Transverse colon (tissue), 4 donors: ENCODE results near the gene C9orf50. TPM values are rescaled to one million over a fixed set of nuclear protein-coding genes. Genes with fewer than 3 reads are reported as not detected.
"Not testable (repeated sequence)": the region's sequence is repeated elsewhere in the genome, so short reads cannot be mapped to it uniquely, and the experiment has no call there.

Experiments
- DNase-seq: peaks from one replicate; pipeline ENCODE4 v3.0.0-alpha.2; 2019
- H3K27ac ChIP-seq, 4 donors: fragments of 200-600 bp; sonication (generic); 2 replicates each; pipeline ENCODE4 v1.5.1; 2016 to 2018; ENCODE audit warnings: inconsistent platforms in 4 of 4
- H3K27me3 ChIP-seq: fragments of 200-600 bp; sonication (generic); 2 replicates; pipeline ENCODE4 v1.5.1; 2017; ENCODE audit warnings: inconsistent platforms
- H3K36me3 ChIP-seq, 4 donors: fragments of 200-600 bp; sonication (generic); 2 replicates each; pipeline ENCODE4 v1.5.1; 2017 to 2019; ENCODE audit warnings: inconsistent platforms in 4 of 4
- H3K4me1 ChIP-seq, 4 donors: fragments of 200-600 bp; sonication (generic); 2 replicates each; pipeline ENCODE4 v1.5.1; 2017 to 2020; ENCODE audit warnings: inconsistent platforms in 4 of 4
- H3K4me3 ChIP-seq, 4 donors: fragments of 200-600 bp; sonication (generic); 1 replicate in 1 of 4; 2 replicates in 3 of 4; pipeline versions ENCODE4 v1.5.1 to v1.6.1; 2017 to 2019; ENCODE audit warnings: inconsistent platforms in 4 of 4
- H3K9me3 ChIP-seq, 2 donors: fragments of 200-600 bp; sonication (generic); 2 replicates each; pipeline ENCODE4 v1.5.1; 2017 to 2019; ENCODE audit warnings: inconsistent platforms in 2 of 2
- CTCF ChIP-seq, 5 experiments: fragments of 200-600 bp in 3 of 5; fragments of 450-650 bp in 2 of 5; sonication (generic) in 3 of 5; IDR thresholded peaks; 1 replicate in 2 of 5; 2 replicates in 3 of 5; pipeline ENCODE4 v1.5.1; 2016 to 2017; ENCODE audit warnings: antibody characterized with exemption in 5 of 5, inconsistent platforms in 3 of 5, mild to moderate bottlenecking in 2 of 5, moderate library complexity in 1 of 5
- EP300 ChIP-seq: sonication (generic); formaldehyde crosslinking; IDR thresholded peaks from one replicate; pipeline ENCODE4 v1.6.1; 2017; ENCODE audit warnings: antibody characterized with exemption, low read depth
- POLR2A ChIP-seq: fragments of 450-650 bp; IDR thresholded peaks from one replicate; pipeline ENCODE4 v1.6.1; 2016; ENCODE audit warnings: antibody characterized with exemption, mild to moderate bottlenecking, moderate library complexity
- POLR2AphosphoS5 ChIP-seq, 3 donors: sonication (generic); formaldehyde crosslinking; IDR thresholded peaks; one replicate each; pipeline ENCODE4 v1.6.1; 2016; ENCODE audit warnings: antibody characterized with exemption in 3 of 3
- WGBS, 2 donors: methylation state at CpG; one replicate each; pipeline ENCODE4 v1.1.5; 2018; ENCODE audit warnings: low coverage in 1 of 2; 5-methylcytosine and 5-hydroxymethylcytosine counted together
- in situ Hi-C, 4 donors: fragments of 200-750 bp; cut with MboI; loops; one replicate each; pipeline versions ENCODE4 v1.15.0 to v1.15.1; 2017; ENCODE audit warnings: low sequenced_read_pairs in 3 of 4, low pct_ligation_motif_present in 1 of 4, low pct_unique_long_range_greater_than_20kb in 1 of 4
- intact Hi-C: fragments of 100-400 bp; cut with DNase I; formaldehyde crosslinking; loops from one replicate; pipeline ENCODE4 v1.15.1; 2023; ENCODE audit warnings: low total_unique reads
- total RNA-seq, 4 donors: library from RNA; depleted of rRNA; stranded (reverse); fragments of >200 nt; gene quantifications; one replicate each; pipeline ENCODE4 v1.1.0, GENCODE V29; 2016

C9orf50 gene
- total RNA-seq, 4 donors from 2014 or later: not detected

GRCh38 chr9:129664746-129665388 is 44.0 kb upstream of the C9orf50 start:
- H3K9me3 ChIP-seq: no peaks in the 10 kb centered on the region
- TF ChIP-seq CTCF (IDR thresholded peaks at IDR 0.05): no peak
- TF ChIP-seq POLR2A: no peak
- TF ChIP-seq EP300: no peak
- TF ChIP-seq POLR2AphosphoS5 (IDR thresholded peaks at IDR 0.05): no peak
- peaks cover 4 to 10% (median 7%) of the 10 kb centered on the region in 4 donors for H3K4me1 ChIP-seq
- 12 to 35% methylated on average over 12 to 36 of the region's 36 CpGs for WGBS, 2 donors
- H3K27ac ChIP-seq: no peak overlapping the region
- in situ Hi-C loops (no loop called here), intact Hi-C loops (no loop called here)
- no peaks in the 10 kb centered on the region for H3K36me3 ChIP-seq
- DNase-seq: no peak
- peaks cover 65% of the 10 kb centered on the region for H3K27me3 ChIP-seq
- peak overlapping the region in 3 of 4 donors; percentile 4 to 47 (median 26) for H3K4me3 ChIP-seq

- H3K4me3 ChIP-seq, H3K36me3 ChIP-seq, intact Hi-C loops, DNase-seq, H3K27ac ChIP-seq, H3K4me1 ChIP-seq, in situ Hi-C loops, H3K9me3 ChIP-seq: not testable (repeated sequence)
- WGBS, 2 donors: 63 to 68% methylated on average over 3 of the region's 3 CpGs
- peaks cover 54% of the 10 kb centered on the region for H3K27me3 ChIP-seq
These were observed 41.3 kb upstream of the C9orf50 start for GRCh38 chr9:129662239-129662638.

DNA sequence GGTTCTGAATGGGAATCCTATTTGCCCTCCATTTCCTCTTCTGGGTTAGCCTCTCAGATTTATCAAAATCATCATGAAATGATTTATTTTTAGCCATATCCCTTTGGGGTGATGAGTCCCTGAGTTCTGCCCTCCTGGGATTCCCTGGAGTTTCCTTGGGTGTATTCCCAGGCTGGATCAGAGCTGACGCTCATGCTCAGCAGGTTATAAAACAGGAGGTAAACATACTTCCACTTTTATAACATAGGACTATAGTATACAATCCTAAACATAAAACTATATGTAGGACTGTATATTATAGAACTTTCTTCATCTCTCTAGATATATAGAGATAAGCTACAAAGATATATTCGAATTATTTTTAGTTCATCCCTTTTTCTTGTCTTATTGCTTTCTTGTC is 40.1 kb upstream of the C9orf50 start:
- in situ Hi-C loops: no loop called here
- intact Hi-C loops: no loop called here
- no peak for DNase-seq

DNA sequence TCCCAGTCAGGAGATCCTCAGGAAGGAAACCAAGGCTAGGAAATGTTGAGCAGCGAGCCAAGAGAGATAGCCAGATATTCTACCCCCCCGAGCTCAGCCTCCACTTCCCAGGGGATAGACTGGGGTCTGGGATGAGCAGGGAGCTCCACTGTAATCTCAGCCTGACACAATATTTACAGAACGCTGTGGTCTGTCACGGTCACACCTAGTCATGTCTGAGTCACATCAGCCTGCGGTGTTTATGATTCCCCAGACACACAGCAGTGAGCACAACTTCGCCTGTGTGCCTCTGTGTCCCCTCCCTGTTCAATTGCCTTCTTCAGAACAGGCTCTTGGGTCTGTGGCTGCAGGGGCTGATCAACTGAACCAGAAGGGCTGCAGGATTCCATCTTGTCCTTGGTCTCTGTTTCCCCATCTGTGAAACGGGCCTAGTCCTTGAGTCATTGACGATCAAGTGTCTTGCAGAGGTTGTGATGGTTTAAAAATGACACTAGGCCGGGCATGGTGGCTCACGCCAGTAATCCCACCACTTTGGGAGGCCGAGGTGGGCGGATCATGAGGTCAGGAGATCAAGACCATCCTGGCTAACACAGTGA is 36.0 kb upstream of the C9orf50 start:
- H3K9me3 ChIP-seq: no peaks in the 10 kb centered on the region
- H3K4me3 ChIP-seq: no peak overlapping the region
- H3K36me3 ChIP-seq: no peaks in the 10 kb centered on the region
- H3K4me1 ChIP-seq: peaks cover 0 to 6% (median 0%) of the 10 kb centered on the region in 4 donors
- WGBS, 2 donors: 68 to 80% methylated on average over 1 to 12 of the region's 12 CpGs
- no peak for DNase-seq
- no peak overlapping the region for H3K27ac ChIP-seq
- peaks cover 17% of the 10 kb centered on the region for H3K27me3 ChIP-seq
- intact Hi-C loops (no loop called here), in situ Hi-C loops (loop anchor here in 1 of 4 donors (10.0 kb wide), 1 partner anchor 128 kb away; no protein-coding TSS in a partner anchor)
- TF ChIP-seq EP300 (no peak), POLR2A (no peak), POLR2AphosphoS5 (IDR thresholded peaks at IDR 0.05) (no peak), CTCF (IDR thresholded peaks at IDR 0.05) (no peak)

More for the DNA sequence above, 40.1 kb upstream of the C9orf50 start:
- no peak overlapping the region for H3K4me3 ChIP-seq
- peaks cover 0 to 6% (median 3%) of the 10 kb centered on the region in 4 donors for H3K4me1 ChIP-seq
- H3K36me3 ChIP-seq: no peaks in the 10 kb centered on the region
- peaks cover 42% of the 10 kb centered on the region for H3K27me3 ChIP-seq
- TF ChIP-seq POLR2AphosphoS5 (IDR thresholded peaks at IDR 0.05) (no peak), CTCF (IDR thresholded peaks at IDR 0.05) (no peak), POLR2A (no peak), EP300 (no peak)
- H3K27ac ChIP-seq: no peak overlapping the region
- 37 to 50% methylated on average over 2 of the region's 2 CpGs for WGBS, 2 donors
- H3K9me3 ChIP-seq: no peaks in the 10 kb centered on the region
